Activated effector memory CD4-positive, alpha-beta T cell treated with Interleukin-2 at 50 U/mL for 16 hours (primary cell): ENCODE data around the gene ALS2CL.
A peak's percentile ranks its signal among the peaks of the same experiment; 100 is the strongest.

Experiments
- DNase-seq: peaks from one replicate; pipeline ENCODE4 v3.0.0-alpha.2; 2020

Gene ALS2CL

GRCh38 chr3:46716461-46717441, 23.3 kb upstream of the ALS2CL start:
- no peak for DNase-seq

- DNase-seq, result no peak
These were observed 22.2 kb upstream of the ALS2CL start for GRCh38 chr3:46715507-46716175.

GRCh38 chr3:46714728-46715506, 21.4 kb upstream of the ALS2CL start:
- DNase-seq, result no peak

DNA sequence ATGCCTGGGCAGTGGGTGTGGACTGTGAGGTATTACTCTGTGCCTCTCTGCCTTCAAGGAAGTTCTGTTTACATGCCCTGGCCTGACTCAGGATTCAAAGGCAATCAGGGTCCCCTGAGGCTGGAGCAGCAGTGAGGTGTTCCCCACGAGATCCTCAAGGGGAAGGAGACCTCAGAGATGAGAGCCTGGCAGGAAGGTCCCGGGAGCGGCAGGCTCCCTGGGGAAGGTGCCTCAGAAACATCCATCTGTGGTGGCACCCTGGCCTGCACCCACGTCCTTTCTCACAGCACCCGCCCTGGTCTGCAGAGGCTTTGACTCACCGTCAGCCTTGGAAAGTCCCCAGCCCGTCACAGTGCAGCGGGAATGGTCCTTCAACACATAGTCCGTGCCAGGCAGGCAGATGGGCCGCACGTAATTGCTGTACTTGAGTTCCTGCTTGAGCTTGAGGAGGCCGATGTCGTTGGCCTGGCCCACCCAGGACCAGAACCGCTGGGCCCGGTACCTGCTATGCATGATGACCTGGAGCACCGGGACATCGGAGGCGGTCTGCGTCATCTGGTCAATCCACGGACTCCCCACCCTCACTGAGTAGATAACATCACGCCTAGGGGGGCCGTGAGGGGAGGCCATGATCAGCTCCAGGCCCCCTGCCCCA, 20.5 kb upstream of the ALS2CL start:
- DNase-seq, result no peak

GRCh38 chr3:46713050-46713897, 19.8 kb upstream of the ALS2CL start:
- DNase-seq, result no peak

GRCh38 chr3:46712191-46713049, 18.9 kb upstream of the ALS2CL start:
- DNase-seq, result no peak

DNA sequence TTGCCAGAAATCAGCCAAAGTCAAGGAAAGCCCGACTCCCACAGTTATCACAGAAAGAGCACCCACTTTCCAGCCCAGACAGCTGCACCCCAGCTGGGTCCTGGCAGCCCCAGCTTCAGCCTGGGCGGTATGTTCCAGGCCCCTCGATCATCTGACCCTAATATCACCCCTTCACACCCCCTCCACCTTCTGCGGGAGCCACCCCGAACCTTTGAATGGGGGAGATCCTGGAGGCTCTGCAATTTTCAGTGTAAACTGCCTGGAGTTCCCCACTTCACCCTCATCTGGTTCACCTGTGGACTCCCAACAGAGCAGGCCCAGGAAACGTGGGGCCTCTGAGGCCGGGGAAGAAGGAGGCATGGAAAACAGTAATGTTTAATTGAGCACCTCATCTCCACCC, 18.3 kb upstream of the ALS2CL start:
- no peak for DNase-seq

DNA sequence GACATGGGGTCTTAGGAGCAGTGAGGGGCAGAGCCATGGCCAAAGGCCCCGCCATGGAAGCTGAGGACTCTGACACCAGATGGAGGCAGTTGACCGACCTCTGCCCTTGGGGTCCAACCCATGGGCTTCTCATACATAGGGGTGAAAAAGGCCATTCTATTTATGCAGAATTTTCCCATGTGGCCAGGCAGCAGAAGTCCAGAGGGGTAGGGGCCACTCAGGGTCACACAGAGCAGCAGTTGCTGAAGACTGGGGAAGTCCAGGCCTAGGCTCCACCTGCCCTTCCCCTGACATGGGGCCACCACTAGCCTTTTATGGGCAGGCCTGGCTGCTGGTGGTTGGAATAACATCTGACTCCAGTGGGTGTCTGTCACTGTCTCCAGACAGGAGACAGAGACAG, 17.8 kb upstream of the ALS2CL start:
- no peak for DNase-seq

- no peak for DNase-seq
These were observed 17.3 kb upstream of the ALS2CL start for GRCh38 chr3:46710671-46711295.

- DNase-seq, result no peak
These were observed 16.8 kb upstream of the ALS2CL start for GRCh38 chr3:46710229-46710628.

DNA sequence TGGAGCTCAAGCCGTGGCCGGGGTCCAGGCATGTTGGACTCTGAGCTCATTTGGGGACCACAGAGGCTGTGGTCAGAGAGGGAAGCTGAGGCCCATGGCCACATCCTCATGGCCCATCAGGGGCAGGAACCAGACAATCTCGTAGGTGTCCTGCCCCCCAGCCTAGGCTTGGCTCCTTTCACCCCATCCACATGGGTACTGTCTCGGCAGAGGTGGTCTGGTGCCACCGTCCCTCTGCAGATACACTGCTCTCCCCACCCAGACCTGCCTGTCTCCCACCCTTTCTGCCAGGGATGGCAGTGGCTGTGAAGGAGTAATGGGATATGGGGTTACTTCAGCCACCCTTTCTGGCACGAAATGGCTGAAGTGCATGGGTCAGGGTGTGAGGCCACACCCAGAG, 16.2 kb upstream of the ALS2CL start:
- no peak for DNase-seq

GRCh38 chr3:46709157-46709654, 15.7 kb upstream of the ALS2CL start:
- no peak for DNase-seq

DNA sequence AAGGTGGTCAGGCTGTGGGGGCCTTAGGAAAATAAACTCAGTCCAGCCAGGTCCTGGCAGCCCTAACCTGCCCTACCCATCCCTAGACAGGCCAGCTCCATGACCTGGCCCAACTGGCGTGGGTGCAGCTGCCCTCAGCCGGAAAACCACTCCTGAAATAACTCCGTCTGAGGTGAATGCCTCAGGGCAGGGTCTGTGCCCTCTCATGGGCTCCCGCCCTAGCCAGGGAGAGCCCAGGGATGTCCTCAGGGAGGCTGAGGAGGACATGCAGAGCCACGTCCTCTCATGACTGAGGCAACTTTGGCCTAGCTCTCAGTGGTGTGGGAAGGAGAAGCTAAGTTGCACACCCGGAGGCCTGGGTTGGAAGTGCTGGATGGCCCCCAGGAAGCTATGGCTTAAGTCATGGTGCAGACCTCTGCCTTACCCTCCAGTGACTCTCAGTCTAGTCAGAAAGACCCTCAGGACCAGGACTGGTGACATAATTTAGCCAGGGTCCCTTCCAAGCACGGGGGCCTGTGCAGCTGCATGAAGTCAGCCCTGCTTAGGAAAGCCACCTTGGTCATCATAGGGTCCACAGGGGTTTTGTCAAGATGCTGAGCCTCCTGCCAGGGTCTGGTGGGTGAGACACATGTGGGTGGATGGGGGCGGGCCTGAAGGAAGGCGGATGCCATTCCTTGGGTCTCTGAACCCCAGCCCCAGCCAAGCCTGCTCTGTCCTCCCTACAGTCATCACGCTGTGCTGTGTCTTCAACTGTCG, 15.1 kb upstream of the ALS2CL start:
- DNase-seq, result no peak

- DNase-seq, result no peak
These were observed 14.1 kb upstream of the ALS2CL start for GRCh38 chr3:46707601-46708011.

DNA sequence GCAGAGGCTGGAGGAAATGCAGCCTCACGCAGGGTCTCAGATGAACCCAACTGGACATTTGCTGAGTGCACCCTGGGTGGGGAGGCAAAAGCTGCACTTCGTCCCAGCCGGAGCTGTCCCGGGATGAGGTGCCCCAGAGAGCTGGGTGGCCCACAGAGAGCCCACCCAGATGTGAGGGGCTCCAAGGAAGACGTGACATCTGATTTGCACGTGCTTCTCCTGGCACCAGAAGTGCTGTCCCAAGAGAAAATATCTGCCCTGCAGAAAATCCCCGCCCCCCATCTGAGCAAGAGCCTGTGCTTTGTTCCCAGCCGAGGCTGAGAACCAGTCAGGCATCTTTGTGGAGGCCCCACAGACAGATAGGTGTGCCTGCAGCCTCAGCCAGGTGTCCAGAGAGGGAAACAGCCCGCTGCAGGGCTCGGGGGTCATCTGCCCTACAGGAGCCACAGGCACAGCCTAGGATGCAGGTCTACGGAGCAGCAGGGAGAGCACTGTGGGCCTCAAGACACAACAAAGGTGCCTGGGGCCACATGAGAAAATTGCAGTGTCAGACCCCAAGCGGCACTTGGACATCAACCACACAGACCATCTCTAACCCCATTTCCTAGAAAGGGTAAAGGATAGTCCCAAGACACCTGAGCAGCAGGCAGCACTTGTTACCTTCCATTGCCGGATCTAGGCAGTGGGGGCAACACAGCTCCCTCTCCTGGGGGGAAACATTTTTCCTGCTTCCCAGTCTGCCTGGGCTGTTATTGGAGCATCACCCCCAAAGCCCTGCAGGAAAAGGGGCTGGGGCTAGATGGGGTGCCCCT, 13.5 kb upstream of the ALS2CL start:
- no peak for DNase-seq

GRCh38 chr3:46705751-46706552, 12.5 kb upstream of the ALS2CL start:
- DNase-seq, result no peak

DNA sequence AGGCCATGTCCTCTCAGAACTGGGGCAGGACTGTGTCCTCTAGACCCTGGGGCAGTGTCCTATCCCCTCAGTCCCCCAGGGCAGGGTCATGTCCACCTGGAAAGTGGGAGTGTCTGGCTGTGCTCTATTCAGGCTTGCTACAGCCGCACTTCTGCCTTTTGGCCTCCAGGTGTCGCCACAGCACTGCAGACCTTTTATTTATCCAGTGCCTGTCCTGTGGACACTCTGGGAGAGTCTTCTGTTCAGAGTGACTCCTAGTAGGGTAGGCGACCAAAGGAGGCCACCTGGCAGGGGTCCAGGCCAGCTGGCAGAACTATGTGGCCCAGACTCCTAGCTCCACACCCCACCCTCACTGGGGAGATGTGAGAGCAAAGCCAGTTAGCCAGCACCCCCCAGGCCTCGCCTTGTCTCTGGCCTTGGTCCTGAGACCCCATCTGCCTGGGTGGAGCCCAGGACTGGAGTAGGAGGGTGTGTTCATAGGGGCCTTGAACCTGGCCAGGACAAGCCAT, 11.6 kb upstream of the ALS2CL start:
- peak; percentile 48 for DNase-seq
